GM10248 (cell line): ENCODE data around the gene TNIK.

ENCODE experiments used
- CTCF ChIA-PET: fragments of 300-600 bp; sonication (Branson Sonifier 250); formaldehyde crosslinking; extraction: SDS; loops from one replicate; lab custom pipeline; 2021; ENCODE audit warnings: antibody characterized with exemption; lab: Yijun Ruan, JAX
- POLR2A ChIA-PET: fragments of 350-650 bp; sonication (Branson Sonifier 250); formaldehyde crosslinking; extraction: SDS; loops from one replicate; lab custom pipeline; 2020; ENCODE audit warnings: antibody characterized with exemption; lab: Yijun Ruan, JAX
- DNase-seq: peaks from one replicate; pipeline ENCODE4 v3.0.0; 2012; ENCODE audit errors: extremely low spot score
- CTCF ChIP-seq: IDR thresholded peaks from 2 replicates; pipeline ENCODE4 v1.5.1; 2012; ENCODE audit warnings: mild to moderate bottlenecking, low read depth; ENCODE audit errors: extremely low read depth, missing control alignments, control extremely low read depth

TNIK gene

GRCh38 chr3:171458864-171459136, 1.4 kb downstream of the TNIK start:
- TF ChIP-seq CTCF, result no peak
- POLR2A ChIA-PET, result no interaction called here
- CTCF ChIA-PET, result interaction anchor here (1.5 to 2.0 kb wide), 2 partner anchors 13 to 108 kb away, joined by 4 read pairs; no protein-coding TSS in a partner anchor
- no peak for DNase-seq

- ChIA-PET CTCF (interaction anchor here (0.9 to 2.0 kb wide), 2 partner anchors 20 to 108 kb away, joined by 3 to 4 read pairs; no protein-coding TSS in a partner anchor), POLR2A (no interaction called here)
- no peak for TF ChIP-seq CTCF
- no peak for DNase-seq
Measured at GRCh38 chr3:171458071-171458863, 1.9 kb downstream of the TNIK start.

GRCh38 chr3:171457607-171458061, 2.6 kb downstream of the TNIK start:
- TF ChIP-seq CTCF, result no peak
- no peak for DNase-seq
- CTCF ChIA-PET, result interaction anchor here (0.9 to 1.2 kb wide), 3 partner anchors 10 to 22 kb away, joined by 3 read pairs; no protein-coding TSS in a partner anchor
- POLR2A ChIA-PET, result no interaction called here

GRCh38 chr3:171456765-171457606, 3.2 kb downstream of the TNIK start:
- CTCF ChIA-PET, result interaction anchor here (0.6 to 1.3 kb wide), 4 partner anchors 10 to 1142 kb away, joined by 3 to 5 read pairs (median 3); no protein-coding TSS in a partner anchor
- TF ChIP-seq CTCF, result no peak
- DNase-seq, result no peak
- POLR2A ChIA-PET, result no interaction called here

GRCh38 chr3:171455603-171456550, 4.3 kb downstream of the TNIK start:
- DNase-seq, result no peak
- POLR2A ChIA-PET, result no interaction called here
- CTCF ChIA-PET, result interaction anchor here (0.8 to 1.3 kb wide), 3 partner anchors 11 to 207 kb away, joined by 3 to 5 read pairs (median 3); no protein-coding TSS in a partner anchor

More at GRCh38 chr3:171455603-171456550, 4.3 kb downstream of the TNIK start:
- TF ChIP-seq CTCF, result no peak
